Activated CD8-positive, alpha-beta memory T cell treated with anti-CD3 and anti-CD28 coated beads for 4 hours (primary cell): ENCODE results near the gene H6PD.

ENCODE experiments used
- DNase-seq, 2 donors: peaks; one replicate each; pipeline ENCODE4 v3.0.0-alpha.2; 2020; ENCODE audit warnings: low read depth in 2 of 2

The H6PD gene

GRCh38 chr1:9316512-9316911 lies 81.9 kb downstream of the H6PD start:
- no peak for DNase-seq

GRCh38 chr1:9317072-9317471 lies 82.5 kb downstream of the H6PD start:
- DNase-seq = no peak

GRCh38 chr1:9317591-9318417 lies 83.2 kb downstream of the H6PD start:
- DNase-seq = no peak

DNA sequence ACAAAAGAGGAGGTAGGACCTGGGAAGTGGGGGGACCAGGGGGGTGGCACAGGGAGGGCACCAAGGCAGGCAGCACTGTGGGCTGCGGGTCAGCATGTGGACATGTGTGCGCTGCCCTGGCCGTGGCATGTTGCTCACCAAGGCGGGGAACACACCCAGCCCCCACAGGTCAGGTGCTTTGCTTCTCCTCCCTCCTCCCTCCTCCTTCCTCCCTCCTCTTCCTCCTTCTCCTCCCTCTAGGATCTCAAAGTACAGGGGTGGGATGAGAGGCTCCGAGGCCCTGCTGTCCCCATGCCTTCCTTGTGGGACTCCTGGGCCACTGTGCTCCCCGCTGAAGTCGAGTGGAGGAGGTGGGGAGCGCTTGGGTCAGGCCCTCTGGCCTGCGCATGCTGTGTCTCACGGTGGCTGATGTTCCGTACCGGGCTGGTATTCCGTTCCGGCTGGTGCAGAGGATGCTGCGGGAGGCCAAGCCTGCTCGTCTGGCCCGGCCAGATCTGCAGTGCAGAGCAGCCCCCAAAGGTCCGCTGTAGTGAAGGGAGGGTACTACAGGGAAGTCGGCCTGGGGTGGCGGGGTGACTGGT lies 84.7 kb downstream of the H6PD start:
- DNase-seq = no peak

DNA sequence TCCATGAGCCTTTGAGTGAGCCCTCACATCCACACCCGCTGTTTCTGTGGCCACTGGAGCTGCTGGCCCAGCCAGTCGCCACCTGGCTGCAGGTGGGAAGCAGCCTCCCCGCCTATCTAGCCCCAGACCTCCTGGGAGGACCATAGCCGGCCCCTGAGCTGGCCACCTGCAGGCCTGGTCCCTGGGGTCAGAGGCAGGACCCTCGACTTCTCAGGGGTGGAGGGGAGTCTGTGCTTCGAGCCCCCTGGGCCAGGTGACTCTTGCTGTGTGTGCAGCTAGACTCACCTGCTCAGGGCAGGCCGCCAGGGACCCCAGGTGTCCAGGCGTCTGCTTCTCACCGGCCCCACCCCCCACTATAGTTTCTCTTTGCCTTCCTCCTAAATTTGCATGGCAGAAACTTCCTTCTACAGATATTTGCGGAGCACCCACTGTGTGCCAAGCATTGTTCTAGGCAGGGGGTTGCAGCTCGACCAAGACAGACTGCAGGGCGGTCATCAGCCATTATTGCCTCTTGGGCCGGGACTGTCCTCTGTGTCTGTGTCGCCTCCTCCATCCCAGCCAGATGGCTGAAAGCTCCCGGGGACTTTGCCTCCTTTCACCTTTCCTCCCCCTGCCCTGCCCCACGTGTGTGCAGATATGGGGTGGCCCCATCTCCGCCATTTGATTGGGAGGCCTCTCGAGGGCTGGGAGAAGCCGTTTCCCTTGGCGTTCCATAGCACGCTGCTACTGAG lies 85.4 kb downstream of the H6PD start:
- no peak for DNase-seq
